Activated CD4-positive, alpha-beta T cell treated with anti-CD3 and anti-CD28 coated beads for 1 hour (primary cell): ENCODE data around the gene RNH1.

Experiments
- DNase-seq: peaks from one replicate; pipeline ENCODE4 v3.0.0-alpha.2; 2020

Gene RNH1

DNA sequence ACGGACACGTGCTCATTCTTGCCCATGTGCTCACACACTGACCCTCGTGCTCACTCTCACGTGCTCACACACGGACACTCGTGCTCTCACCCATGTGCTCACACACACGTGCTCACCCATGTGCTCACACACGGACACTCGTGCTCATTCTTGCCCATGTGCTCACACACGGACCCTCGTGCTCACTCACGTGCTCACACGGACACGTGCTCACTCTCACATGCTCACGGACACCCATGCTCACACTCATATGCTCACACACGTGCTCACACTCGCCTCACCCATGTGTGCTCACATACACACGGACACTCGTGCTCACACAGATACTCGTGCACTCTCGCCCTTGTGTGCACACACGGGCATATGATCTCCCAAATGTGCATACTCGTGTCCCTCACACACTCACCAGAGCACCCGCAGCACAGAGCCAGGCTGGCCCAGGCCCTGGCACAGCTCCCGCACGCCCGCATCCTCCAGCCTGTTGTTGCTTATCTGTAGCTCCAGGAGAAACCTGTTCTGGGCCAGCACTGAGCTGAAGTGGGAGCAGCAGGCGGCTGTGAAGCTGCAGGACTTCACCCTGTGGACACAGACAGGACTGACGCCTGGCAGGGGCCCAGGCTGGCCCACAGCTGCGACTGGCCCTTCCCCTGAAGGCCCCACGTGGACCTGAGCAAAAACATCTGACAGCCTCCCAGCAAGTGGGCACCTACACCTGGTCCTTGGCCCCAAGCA lies 9.3 kb downstream of the RNH1 start:
- DNase-seq: no peak

DNA sequence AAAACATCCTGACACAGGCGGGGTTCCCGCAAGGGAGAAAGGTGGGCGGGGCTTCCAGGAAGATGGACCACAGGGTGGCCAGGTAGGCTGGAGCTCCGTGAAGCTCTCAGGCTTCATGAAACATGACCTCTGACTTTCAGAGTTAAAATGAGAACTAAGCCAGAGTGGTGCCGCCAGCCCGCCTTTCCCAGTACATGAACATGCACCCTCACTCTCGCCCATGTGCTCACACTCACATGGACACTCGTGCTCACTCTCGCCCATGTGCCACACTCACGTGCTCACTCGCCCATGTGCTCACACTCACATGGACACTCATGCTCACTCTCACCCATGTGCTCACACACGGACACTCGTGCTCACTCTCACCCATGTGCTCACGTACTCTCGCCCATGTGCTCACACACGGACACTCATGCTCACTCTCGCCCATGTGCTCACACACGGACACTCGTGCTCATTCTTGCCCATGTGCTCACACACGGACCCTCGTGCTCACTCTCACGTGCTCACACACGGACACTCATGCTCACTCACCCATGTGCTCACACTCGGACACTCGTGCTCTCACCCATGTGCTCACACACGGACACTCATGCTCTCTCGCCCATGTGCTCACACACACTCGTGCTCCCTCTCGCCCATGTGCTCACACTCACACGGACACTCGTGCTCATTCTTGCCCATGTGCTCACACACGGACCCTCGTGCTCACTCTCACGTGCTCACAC lies 10.0 kb downstream of the RNH1 start:
- DNase-seq: no peak

DNA sequence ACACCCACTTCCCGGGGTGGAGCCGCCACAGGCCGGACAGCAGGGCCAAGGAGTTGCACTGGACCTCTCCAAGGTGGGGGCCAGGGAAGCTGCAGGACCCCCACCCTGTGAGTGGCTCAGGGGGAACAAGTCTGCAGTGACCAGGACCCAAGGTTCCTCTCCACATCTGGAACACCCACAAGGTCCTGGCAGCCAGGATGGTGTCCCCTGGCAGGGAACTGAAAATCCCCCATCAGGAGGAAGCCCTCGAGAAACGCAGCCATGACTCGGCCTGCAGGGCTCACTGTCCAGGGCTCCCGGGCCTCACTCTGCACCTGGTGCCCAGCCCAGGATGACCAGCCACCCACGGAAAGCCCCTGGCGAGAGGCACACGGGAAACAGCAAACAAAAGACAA lies 11.5 kb downstream of the RNH1 start:
- DNase-seq: no peak

DNA sequence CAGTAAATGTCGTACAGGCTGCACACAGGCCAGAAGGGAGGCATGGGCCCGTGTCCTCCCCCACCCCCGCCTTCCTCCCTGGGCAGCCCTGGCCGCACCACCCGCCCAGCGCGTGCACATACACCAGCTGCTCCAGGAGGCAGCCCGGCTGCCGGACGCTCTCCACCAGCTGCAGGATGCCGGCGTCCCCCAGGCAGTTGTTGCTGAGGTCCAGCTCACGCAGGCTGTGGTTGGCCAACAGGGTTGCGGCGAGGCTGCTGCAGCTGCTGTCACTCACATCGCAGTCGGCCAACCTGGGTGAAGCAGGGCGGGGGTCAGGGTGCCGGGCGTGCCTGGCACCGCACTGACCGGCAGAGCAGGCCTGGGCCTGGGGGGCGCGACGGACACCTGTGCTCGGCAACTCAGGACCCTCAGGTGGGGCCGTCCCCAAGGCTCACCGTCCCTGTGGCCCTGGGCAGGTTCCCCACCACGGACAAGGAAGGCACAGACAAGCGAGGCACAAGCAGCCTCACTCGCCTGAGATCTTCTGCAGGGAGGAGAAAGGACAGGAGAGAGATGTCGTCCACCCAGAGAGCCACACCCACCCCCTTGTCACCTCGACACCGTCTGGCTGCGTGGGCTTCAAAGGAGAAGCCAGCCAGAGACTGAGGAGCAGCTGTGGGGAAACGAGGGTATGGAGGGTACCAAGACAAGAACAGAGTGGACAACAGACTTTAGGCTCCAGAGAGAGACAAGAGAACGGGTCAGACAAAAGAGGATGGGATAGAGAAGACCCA lies 12.1 kb downstream of the RNH1 start:
- no peak for DNase-seq

DNA sequence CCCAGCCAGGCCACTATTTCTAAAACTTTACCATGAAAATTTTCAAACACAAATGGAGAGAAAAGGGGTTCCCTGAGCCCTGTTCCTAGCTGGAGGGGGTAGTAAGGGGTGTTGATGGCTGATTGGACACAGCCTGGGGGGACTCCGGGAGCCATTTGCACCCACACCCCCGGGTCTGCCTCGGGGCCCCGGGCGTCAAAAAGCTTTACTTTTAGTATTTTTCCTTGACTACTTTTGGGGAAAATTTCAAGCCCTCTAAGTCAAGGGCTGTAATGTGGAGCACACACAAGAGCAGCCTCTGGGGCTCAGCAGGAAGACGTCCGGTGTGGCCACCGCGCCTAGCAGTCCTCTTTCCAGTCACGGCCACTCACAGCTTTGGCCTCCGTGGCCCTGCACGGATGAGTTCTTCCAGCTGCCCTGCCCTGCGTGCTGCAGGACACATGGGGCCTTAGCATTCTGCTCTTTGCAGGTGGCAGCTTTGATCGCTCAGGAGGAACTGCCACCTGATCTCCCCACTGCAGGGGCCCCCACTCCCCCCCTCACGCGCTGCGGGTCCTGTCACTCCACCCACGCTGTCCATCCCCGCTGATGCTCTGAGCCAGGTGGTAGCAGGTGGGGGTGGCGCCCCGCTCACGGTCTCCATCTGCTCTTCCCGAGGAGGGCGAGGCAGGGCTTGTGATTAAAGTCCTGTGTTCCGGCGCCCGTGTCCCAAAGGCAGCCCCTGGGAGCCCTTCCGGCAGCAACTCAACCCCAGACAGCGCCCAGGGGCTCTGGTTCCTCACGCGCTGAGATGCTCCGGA lies 14.4 kb downstream of the RNH1 start:
- DNase-seq: no peak

DNA sequence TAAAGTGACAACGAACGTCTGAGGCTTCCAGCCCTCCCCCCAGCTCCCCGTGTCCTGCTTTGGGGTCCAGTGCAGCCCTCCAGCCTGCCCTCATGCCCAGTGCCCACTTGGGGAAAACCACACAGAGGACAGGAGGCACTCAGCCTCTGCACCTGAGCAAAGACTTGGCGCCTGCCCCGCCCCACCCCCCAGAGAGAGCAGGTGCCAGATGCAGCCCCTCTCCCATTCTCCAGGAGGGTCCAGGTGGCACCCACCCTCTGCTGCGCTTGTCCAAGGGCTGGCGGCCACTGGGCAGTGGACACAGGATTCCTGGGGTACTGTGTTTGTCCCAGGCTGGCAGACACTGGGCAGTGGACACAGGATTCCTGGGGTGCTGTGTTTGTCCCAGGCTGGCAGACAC lies 15.7 kb downstream of the RNH1 start:
- DNase-seq: no peak

DNA sequence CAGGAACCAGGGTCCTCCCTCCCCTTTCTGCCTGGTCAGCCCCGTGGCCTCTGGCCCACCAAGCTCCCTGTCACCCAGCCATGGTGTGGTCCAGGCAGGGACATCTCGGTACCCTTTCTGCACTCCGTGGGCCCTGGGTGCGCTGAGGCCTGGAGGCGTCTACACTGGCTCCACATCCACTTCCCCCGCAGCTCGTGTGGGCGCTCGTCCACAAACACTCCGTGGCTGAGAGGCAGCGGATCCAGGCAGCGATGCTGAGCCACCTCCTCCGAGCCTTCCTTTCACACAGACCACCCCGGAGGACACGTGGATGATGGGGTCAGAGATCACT lies 16.1 kb downstream of the RNH1 start:
- DNase-seq: no peak

DNA sequence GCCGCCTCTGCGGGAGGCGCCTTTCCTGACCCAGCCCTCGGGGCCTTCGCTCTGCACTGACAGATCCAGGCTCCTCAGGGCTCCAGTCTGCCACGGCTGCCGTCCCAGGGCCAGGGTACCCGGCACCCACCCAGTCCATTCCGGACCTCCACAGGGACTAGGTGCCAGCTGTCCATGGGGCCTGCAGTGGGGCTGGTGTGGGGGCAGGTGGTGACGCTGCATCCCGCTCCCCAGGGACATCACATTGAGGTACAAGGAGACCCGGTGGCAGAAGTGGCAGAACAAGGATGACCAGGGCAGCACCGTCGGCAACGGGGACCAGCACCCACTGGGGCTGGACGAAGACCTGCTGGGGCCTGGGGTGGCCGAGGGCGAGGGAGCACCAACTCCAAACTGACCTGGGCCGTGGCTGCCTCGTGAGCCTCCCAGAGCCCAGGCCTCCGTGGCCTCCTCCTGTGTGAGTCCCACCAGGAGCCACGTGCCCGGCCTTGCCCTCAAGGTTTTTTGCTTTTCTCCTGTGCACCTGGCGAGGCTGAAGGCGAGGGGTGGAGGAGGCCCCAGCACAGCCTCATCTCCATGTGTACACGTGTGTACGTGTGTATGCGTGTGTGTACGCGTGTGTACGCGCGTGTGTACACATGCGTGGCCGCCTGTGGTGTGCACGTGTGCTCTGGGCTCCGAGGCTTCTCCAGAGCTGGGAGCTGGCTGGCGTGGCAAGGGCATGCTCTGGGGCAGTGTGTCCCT lies 16.7 kb downstream of the RNH1 start:
- no peak for DNase-seq

DNA sequence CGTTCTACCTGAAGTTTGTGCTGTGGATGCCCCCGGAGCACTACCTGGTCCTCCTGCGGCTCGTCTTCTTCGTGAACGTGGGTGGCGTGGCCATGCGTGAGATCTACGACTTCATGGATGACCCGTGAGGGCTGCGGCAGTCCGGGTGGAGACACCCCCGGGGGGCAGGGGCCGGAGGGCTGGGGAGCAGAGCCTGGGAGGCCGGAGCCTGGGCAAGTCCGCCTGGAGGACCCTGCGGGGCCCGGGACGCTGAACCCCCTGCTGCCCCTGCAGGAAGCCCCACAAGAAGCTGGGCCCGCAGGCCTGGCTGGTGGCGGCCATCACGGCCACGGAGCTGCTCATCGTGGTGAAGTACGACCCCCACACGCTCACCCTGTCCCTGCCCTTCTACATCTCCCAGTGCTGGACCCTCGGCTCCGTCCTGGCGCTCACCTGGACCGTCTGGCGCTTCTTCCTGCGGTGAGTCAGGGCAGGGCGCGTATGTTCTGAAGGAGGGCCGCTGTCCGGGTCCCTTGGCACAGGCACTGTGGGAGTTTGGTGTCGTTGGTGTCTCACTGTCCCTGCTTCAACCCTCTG lies 17.3 kb downstream of the RNH1 start:
- DNase-seq: no peak

DNA sequence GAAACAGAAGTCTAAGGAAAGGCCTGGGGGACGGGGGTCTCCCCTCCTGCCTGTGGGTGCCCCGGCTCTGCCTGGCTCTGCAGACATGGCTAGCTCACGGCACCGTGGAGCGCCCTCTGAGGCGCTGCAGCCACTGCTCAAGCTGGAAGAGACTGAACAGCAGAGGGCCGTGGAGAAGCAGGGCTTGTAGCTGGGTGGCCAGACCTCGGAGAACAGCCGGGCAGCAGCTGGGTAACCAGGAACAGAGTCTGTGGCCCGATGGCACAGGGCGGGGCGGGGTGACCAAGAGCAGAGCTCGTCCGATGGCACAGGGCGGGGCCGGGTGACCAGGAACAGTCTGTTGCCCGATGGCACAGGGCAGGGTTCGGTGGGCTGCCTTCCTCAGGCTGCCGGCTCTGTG lies 18.1 kb downstream of the RNH1 start:
- DNase-seq: no peak

DNA sequence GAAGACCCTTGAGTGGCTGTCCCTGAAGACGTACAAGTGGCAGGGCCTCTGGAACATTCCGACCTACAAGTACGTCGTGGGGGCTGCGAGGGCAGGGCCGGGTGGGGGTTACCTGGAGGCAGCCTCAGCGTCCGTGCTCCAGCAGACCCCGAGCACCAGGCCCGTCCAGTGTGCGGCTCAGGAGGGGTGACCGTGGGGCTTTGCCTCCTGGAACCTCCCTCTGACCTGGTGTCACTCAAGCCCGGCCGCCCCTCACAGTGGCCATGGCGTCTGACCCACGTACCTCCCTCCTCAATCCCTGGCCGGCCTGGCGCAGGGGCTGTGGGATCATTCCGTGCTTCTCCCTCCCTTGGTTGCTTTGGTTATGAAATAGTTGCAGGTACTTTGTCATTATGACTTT lies 18.5 kb downstream of the RNH1 start:
- no peak for DNase-seq

DNA sequence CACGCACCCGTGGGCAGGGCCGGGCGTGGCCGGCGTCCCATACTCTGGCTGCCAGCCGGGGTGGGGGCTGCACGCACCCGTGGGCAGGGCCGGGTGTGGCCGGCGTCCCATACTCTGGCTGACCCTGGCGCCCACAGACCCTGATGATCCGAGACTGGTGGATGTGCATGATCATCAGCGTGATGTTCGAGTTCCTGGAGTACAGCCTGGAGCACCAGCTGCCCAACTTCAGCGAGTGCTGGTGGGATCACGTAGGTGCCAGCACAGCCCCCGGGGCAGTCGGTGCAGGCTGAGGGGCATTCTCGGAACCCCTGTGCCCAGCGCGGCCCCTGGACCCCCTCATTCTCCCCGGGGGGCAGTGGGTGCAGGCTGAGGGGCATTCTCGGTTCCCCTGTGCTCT lies 19.0 kb downstream of the RNH1 start:
- no peak for DNase-seq

DNA sequence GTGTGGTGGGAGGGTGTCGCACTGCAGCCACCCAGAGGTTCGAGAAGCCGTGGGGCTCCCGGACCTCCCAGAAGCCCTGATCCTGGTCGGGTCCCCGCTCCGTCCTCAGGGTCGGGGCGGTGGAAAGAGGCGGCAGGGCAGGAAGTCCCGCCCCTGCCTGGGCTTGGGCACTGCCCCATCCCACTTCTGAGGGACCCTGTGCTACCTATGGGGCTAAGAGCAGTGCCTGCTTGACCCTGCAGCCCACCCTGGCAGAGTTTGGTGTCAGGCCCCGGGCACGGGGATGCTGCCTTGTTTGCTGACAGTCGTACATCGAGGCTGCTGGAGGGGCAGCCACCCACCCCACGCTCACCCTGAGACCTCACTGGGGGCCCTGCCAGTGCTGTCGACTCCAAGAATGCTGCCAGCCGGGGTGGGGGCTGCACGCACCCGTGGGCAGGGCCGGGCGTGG lies 19.4 kb downstream of the RNH1 start:
- DNase-seq: no peak

DNA sequence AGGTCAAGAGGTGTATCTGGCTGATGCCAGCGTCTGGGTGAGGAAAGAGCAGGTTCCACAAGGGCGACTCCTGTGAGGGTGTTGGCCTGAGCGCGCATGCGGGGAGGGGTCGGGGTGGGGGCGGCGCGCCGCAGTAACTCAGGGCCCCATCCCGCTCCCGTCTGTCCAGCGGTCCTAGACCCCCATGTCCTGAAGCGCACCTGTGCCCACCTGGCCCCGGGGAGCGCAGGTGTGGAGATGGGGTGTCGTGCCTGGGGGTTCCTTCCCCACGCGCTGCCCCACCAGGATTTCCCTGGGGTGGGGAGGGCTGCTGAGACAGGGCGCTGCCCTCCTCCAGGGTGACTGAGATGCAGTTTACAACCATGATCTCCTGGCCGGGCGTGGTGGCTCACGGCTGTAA lies 20.9 kb downstream of the RNH1 start:
- no peak for DNase-seq

DNA sequence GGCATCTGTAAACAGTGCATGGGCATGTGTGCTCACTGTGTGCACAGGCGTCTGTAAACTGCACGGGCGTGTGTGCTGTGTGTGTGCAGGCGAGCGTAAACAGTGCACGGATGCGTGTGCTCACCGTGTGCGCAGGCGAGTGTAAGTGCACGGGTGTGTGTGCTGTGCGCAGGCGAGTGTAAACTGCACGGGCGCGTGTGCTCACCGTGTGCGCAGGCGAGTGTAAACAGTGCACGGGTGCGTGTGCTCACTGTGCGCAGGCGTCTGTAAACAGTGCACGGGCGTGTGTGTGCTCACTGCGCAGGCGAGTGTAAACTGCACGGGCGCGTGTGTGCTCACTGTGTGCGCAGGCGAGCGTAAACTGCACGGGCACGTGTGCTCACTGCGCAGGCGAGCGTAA lies 22.4 kb downstream of the RNH1 start:
- no peak for DNase-seq

DNA sequence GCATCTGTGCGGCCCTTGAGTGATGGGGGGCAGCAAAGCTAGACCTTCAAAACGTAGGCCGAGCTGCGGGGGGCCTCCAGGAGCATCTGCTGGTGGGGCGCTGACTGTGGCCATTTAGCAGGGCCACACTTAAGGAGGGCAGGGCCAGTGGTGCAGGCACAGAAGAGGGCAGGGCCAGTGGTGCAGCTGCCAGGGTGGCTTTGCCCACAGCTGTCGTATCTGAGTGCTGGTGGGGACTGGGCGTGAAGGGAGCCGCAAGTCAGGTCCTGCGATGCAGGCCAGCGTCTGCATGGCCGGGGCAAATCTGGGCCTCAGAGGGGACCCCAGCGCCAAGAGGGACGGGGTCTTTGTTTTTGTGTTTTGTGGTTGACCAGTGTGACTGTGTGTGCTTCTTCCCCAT lies 27.7 kb downstream of the RNH1 start:
- no peak for DNase-seq

DNA sequence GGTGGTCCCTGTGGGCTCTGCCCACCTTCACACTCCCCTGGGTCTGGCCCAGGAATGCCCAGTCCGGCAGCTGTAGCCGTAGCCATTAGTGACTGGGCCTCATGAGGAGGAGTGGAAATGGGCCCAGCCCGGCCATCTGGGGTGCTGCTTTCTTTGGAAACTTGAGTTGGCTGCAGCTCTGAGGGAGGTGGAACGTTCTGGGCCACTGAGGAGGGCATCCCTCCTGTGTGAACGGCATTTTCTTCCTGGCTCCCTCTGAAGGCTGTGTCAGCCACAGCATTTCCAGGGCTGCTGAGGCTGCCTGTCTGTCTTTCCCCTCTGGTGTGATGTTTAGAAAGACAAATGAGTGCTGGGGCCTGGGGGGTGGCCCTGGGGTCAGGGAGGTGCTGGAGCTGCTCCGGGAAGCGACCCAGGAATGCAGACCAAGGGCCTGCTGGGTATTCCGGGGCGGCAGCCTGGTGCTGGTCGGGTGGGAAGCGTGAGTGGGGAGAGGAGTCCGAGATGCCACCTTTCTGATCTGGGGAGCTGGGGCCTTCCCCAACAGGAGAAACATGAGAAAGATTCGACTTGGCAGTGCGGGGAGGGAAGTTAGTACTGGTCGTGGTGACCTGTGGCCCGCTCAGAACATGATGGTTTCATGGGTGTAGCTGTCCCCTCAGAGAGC lies 29.9 kb downstream of the RNH1 start:
- no peak for DNase-seq

DNA sequence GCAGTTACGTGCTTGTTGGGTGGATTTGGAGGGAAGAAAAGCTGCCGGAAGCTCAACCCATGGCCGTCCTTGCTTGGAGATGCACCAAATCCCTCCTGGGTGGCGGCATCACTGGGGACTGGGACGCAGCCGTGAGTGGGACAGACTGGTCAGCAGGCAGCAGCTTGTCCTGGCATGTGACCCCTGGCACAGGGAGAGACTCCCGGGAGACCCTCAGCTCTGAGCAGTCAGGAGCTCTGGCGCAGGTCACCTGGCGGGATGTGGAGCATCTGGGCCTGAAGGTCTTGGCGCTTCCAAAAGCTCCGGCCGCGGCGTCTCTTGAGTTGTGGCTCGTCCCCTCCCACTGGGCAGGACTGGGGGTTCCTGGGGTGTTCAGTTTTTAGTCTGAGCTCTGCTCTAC lies 30.6 kb downstream of the RNH1 start:
- DNase-seq: no peak

DNA sequence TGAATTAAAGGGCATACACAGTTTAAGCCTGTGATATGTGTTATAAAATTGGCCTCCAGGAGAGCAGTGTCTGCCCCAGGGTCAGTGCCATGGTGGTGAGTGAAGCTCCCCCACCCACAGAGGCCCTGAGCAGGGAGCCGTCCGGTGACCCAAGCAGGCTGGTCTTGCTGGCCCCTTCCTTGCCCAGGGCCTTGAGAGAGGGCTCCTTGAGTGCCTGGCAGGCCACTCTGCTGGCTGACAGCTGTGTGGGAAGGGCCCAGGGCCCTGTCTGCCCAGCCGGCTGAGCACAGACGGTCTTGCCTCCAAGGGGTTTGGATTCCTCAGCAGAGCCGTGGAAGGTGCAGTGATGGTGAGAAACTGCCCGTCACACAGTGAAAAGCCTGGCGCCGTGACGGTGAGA lies 31.1 kb downstream of the RNH1 start:
- no peak for DNase-seq

DNA sequence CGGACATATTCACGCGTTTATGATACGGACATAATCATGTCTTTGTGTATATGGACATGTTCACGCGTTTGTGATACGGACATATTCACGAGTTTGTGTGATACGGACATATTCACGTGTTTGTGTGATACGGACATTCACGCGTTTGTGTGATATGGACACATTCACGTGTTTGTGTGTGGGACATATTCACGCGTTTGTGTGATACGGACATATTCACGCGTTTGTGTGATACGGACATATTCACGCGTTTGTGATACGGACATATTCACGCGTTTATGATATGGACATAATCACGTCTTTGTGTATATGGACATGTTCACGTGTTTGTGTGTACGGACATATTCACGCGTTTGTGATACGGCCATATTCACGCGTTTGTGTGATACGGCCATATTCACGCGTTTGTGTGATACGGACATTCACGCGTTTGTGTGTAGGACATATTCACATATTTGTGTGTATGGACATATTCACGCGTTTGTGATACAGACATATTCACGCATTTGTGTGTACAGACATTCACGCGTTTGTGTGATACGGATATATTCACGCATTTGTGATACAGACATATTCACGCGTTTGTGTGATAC lies 32.0 kb downstream of the RNH1 start:
- DNase-seq: no peak
